ENCODE data around the gene KLHL22.
"Not testable (repeated sequence)": the region's sequence is repeated elsewhere in the genome, so short reads cannot be mapped to it uniquely, and the experiment has no call there.

The KLHL22 gene

GRCh38 chr22:20395907-20396287 is 99.7 kb downstream of the KLHL22 start:
- DNase-seq, result peak; percentile 54 to 56

GRCh38 chr22:20395181-20395906 is 100.3 kb downstream of the KLHL22 start:
- peak; percentile 44 to 56 for DNase-seq

GRCh38 chr22:20393705-20394476 is 101.7 kb downstream of the KLHL22 start, which contains the start of gene ZNF74:
ZNF74 (plus strand) TSS chr22:20394151; CDS start chr22:20394629, 478 bp downstream.
- DNase-seq, result peak; percentile 82 to 83

GRCh38 chr22:20392983-20393704 is 102.5 kb downstream of the KLHL22 start:
- no peak for DNase-seq

- DNase-seq, result not testable (repeated sequence)
These were observed 103.2 kb downstream of the KLHL22 start for GRCh38 chr22:20392365-20392881.

All from AML-193 (cell line).